Karpas-422 (cell line): Measurements from ENCODE around the gene CYP2C19. TPM values are rescaled to one million over a fixed set of nuclear protein-coding genes. Genes with fewer than 3 reads are reported as not detected.

ENCODE experiments used
- DNase-seq: peaks from one replicate; pipeline ENCODE4 v3.0.0-alpha.2; 2015
- H2AFZ ChIP-seq: fragments of 200-600 bp; sonication (generic); 2 replicates; pipeline ENCODE4 v1.6.1; 2014; ENCODE audit warnings: antibody characterized with exemption, low read length, mixed read lengths
- H3K27ac ChIP-seq: fragments of 200-600 bp; sonication (generic); 2 replicates; pipeline ENCODE4 v1.5.1; 2014; ENCODE audit warnings: mild to moderate bottlenecking, low read length, moderate library complexity
- H3K27me3 ChIP-seq: fragments of 200-600 bp; sonication (generic); 2 replicates; pipeline ENCODE4 v1.6.1; 2014; ENCODE audit warnings: low read length, mixed read lengths
- H3K36me3 ChIP-seq: fragments of 200-600 bp; sonication (generic); 2 replicates; pipeline ENCODE4 v1.6.1; 2014; ENCODE audit warnings: low read length, mixed read lengths; ENCODE audit not compliant: insufficient read depth
- H3K4me1 ChIP-seq: fragments of 200-600 bp; sonication (generic); 2 replicates; pipeline ENCODE4 v1.6.1; 2014; ENCODE audit warnings: mild to moderate bottlenecking, low read length, mixed read lengths
- H3K4me2 ChIP-seq: fragments of 200-600 bp; sonication (generic); 2 replicates; pipeline ENCODE4 v1.6.1; 2014; ENCODE audit warnings: low read length, low read depth, mild to moderate bottlenecking; ENCODE audit not compliant: poor library complexity, severe bottlenecking
- H3K4me3 ChIP-seq: fragments of 200-600 bp; sonication (generic); 2 replicates; pipeline ENCODE4 v1.5.1; 2014; ENCODE audit warnings: mild to moderate bottlenecking, antibody characterized with exemption, low read length, mixed read lengths
- H3K79me2 ChIP-seq: fragments of 200-600 bp; sonication (generic); 2 replicates; pipeline ENCODE4 v1.6.1; 2014; ENCODE audit warnings: mild to moderate bottlenecking, low read length, mixed read lengths
- H3K9ac ChIP-seq: fragments of 200-600 bp; sonication (generic); 2 replicates; pipeline ENCODE4 v1.6.0; 2014; ENCODE audit warnings: low read length
- H3K9me2 ChIP-seq: fragments of 200-600 bp; sonication (generic), shearing (Covaris generic); replicated peaks from 2 replicates; pipeline ENCODE4 v1.6.0; 2014; ENCODE audit warnings: mild to moderate bottlenecking, low read length, moderate library complexity; ENCODE audit not compliant: insufficient read depth
- H3K9me3 ChIP-seq: fragments of 300-700, 200-600 bp; sonication (generic); 2 replicates; pipeline ENCODE4 v1.6.1; 2014; ENCODE audit warnings: low read length, mixed read lengths
- H4K20me1 ChIP-seq: fragments of 200-600 bp; sonication (generic); 2 replicates; pipeline ENCODE4 v1.6.1; 2014; ENCODE audit warnings: mild to moderate bottlenecking, antibody characterized with exemption, low read length, low read depth; ENCODE audit not compliant: insufficient read depth
- total RNA-seq: library from RNA; depleted of rRNA; stranded (reverse); fragments of >200 nt; shearing (Covaris generic); gene quantifications from 2 replicates; pipeline ENCODE4 v1.2.3, GENCODE V29; 2014; ENCODE audit warnings: low replicate concordance

CYP2C19 gene
- total RNA-seq, 1 experiment from 2014 or later: not detected

- Histone ChIP-seq H3K4me3 (no peak overlapping the region), H3K27ac (no peak overlapping the region), H3K9me3 (no peaks in the 10 kb centered on the region), H3K4me2 (no peak overlapping the region), H4K20me1 (no peaks in the 10 kb centered on the region), H3K4me1 (no peaks in the 10 kb centered on the region), H3K27me3 (no peaks in the 10 kb centered on the region), H3K36me3 (no peaks in the 10 kb centered on the region), H3K9ac (no peak overlapping the region), H2AFZ (no peak overlapping the region), H3K9me2 (no peaks in the 10 kb centered on the region), H3K79me2 (no peaks in the 10 kb centered on the region)
- no peak for DNase-seq
Measured at GRCh38 chr10:94851263-94851662, 88.8 kb downstream of the CYP2C19 start.

GRCh38 chr10:94852438-94852837, 90.0 kb downstream of the CYP2C19 start:
- H3K79me2 ChIP-seq: no peaks in the 10 kb centered on the region
- H3K4me1 ChIP-seq: no peaks in the 10 kb centered on the region
- no peak overlapping the region for H2AFZ ChIP-seq
- no peaks in the 10 kb centered on the region for H3K9me3 ChIP-seq
- no peaks in the 10 kb centered on the region for H3K9me2 ChIP-seq
- H3K27ac ChIP-seq: no peak overlapping the region
- H3K27me3 ChIP-seq: no peaks in the 10 kb centered on the region
- no peaks in the 10 kb centered on the region for H4K20me1 ChIP-seq
- no peak overlapping the region for H3K9ac ChIP-seq
- H3K36me3 ChIP-seq: no peaks in the 10 kb centered on the region
- DNase-seq: no peak
- H3K4me3 ChIP-seq: no peak overlapping the region
- H3K4me2 ChIP-seq: no peak overlapping the region

GRCh38 chr10:94853065-94853464, 90.6 kb downstream of the CYP2C19 start:
- no peaks in the 10 kb centered on the region for H3K4me1 ChIP-seq
- DNase-seq: no peak
- no peak overlapping the region for H3K27ac ChIP-seq
- no peak overlapping the region for H3K9ac ChIP-seq
- no peaks in the 10 kb centered on the region for H3K9me3 ChIP-seq
- H3K4me3 ChIP-seq: no peak overlapping the region
- no peaks in the 10 kb centered on the region for H3K9me2 ChIP-seq
- no peaks in the 10 kb centered on the region for H4K20me1 ChIP-seq
- no peaks in the 10 kb centered on the region for H3K27me3 ChIP-seq
- no peaks in the 10 kb centered on the region for H3K79me2 ChIP-seq
- no peaks in the 10 kb centered on the region for H3K36me3 ChIP-seq
- H2AFZ ChIP-seq: no peak overlapping the region
- no peak overlapping the region for H3K4me2 ChIP-seq

- no peaks in the 10 kb centered on the region for H4K20me1 ChIP-seq
- H3K27me3 ChIP-seq: no peaks in the 10 kb centered on the region
- H3K27ac ChIP-seq: no peak overlapping the region
- no peak overlapping the region for H3K4me2 ChIP-seq
- no peaks in the 10 kb centered on the region for H3K9me2 ChIP-seq
- no peaks in the 10 kb centered on the region for H3K9me3 ChIP-seq
- H3K79me2 ChIP-seq: no peaks in the 10 kb centered on the region
- H3K36me3 ChIP-seq: no peaks in the 10 kb centered on the region
- H3K9ac ChIP-seq: no peak overlapping the region
- H3K4me1 ChIP-seq: no peaks in the 10 kb centered on the region
- no peak overlapping the region for H2AFZ ChIP-seq
- H3K4me3 ChIP-seq: no peak overlapping the region
- DNase-seq: no peak
Measured at GRCh38 chr10:94858005-94858404, 95.5 kb downstream of the CYP2C19 start.

GRCh38 chr10:94859086-94859485, 96.6 kb downstream of the CYP2C19 start:
- Histone ChIP-seq H3K9me2 (no peaks in the 10 kb centered on the region), H3K4me2 (no peak overlapping the region), H2AFZ (no peak overlapping the region), H3K9ac (no peak overlapping the region), H3K27ac (no peak overlapping the region), H3K4me3 (no peak overlapping the region), H3K79me2 (no peaks in the 10 kb centered on the region), H3K36me3 (no peaks in the 10 kb centered on the region), H3K4me1 (no peaks in the 10 kb centered on the region), H3K27me3 (no peaks in the 10 kb centered on the region), H4K20me1 (no peaks in the 10 kb centered on the region), H3K9me3 (no peaks in the 10 kb centered on the region)
- DNase-seq: no peak

GRCh38 chr10:94878649-94879048, 116.2 kb downstream of the CYP2C19 start:
- H3K9me2 ChIP-seq: no peaks in the 10 kb centered on the region
- H3K9ac ChIP-seq: no peak overlapping the region
- no peaks in the 10 kb centered on the region for H3K9me3 ChIP-seq
- H4K20me1 ChIP-seq: no peaks in the 10 kb centered on the region
- H3K27me3 ChIP-seq: no peaks in the 10 kb centered on the region
- H2AFZ ChIP-seq: no peak overlapping the region
- no peak overlapping the region for H3K4me2 ChIP-seq
- no peaks in the 10 kb centered on the region for H3K4me1 ChIP-seq
- DNase-seq: no peak
- H3K27ac ChIP-seq: no peak overlapping the region
- no peaks in the 10 kb centered on the region for H3K36me3 ChIP-seq
- no peaks in the 10 kb centered on the region for H3K79me2 ChIP-seq
- no peak overlapping the region for H3K4me3 ChIP-seq

- H3K9me2 ChIP-seq: no peaks in the 10 kb centered on the region
- DNase-seq: no peak
- no peaks in the 10 kb centered on the region for H3K9me3 ChIP-seq
- H3K27ac ChIP-seq: no peak overlapping the region
- no peaks in the 10 kb centered on the region for H4K20me1 ChIP-seq
- no peaks in the 10 kb centered on the region for H3K79me2 ChIP-seq
- H3K36me3 ChIP-seq: no peaks in the 10 kb centered on the region
- H3K4me3 ChIP-seq: no peak overlapping the region
- H2AFZ ChIP-seq: no peak overlapping the region
- no peak overlapping the region for H3K9ac ChIP-seq
- H3K4me1 ChIP-seq: no peaks in the 10 kb centered on the region
- no peak overlapping the region for H3K4me2 ChIP-seq
- H3K27me3 ChIP-seq: no peaks in the 10 kb centered on the region
Measured at GRCh38 chr10:94879214-94879613, 116.7 kb downstream of the CYP2C19 start.

- no peaks in the 10 kb centered on the region for H3K9me3 ChIP-seq
- no peaks in the 10 kb centered on the region for H3K36me3 ChIP-seq
- DNase-seq: no peak
- no peaks in the 10 kb centered on the region for H3K27me3 ChIP-seq
- no peak overlapping the region for H3K4me2 ChIP-seq
- no peaks in the 10 kb centered on the region for H3K9me2 ChIP-seq
- H3K4me3 ChIP-seq: no peak overlapping the region
- no peak overlapping the region for H3K27ac ChIP-seq
- no peaks in the 10 kb centered on the region for H3K4me1 ChIP-seq
- H2AFZ ChIP-seq: no peak overlapping the region
- no peaks in the 10 kb centered on the region for H3K79me2 ChIP-seq
- H4K20me1 ChIP-seq: no peaks in the 10 kb centered on the region
- H3K9ac ChIP-seq: no peak overlapping the region
Measured at GRCh38 chr10:94889123-94889522, 126.6 kb downstream of the CYP2C19 start.
